HCT116 (cell line): ENCODE data around the gene DLG2. TPM values are rescaled to one million over a fixed set of nuclear protein-coding genes. Genes with fewer than 3 reads are reported as not detected.

Experiments used
- ATAC-seq: fragments of 200-7000 bp; cut with Tn5 transposase; 2 replicates; pipeline ENCODE4 v1.9.1; 2020; ENCODE audit warnings: mild to moderate bottlenecking, moderate library complexity
- BruUV-seq: library from RNA; stranded (reverse); fragments of 400-500 nt; replicated peaks from 2 replicates; lab custom pipeline; 2021; lab: Mats Ljungman, UMichigan
- CTCF ChIA-PET: fragments of 300-600 bp; sonication (Branson Sonifier 250); formaldehyde crosslinking; loops from one replicate; lab custom pipeline; 2021; ENCODE audit warnings: antibody characterized with exemption; lab: Charles Lee
- POLR2A ChIA-PET: fragments of 300-600, 350-600 bp; sonication (Branson Sonifier 250); formaldehyde crosslinking; loops from one replicate; lab custom pipeline; 2021; ENCODE audit warnings: antibody characterized with exemption; lab: Charles Lee
- RAD21 ChIA-PET, 2 experiments: fragments of 300-600 bp; sonication (Branson Sonifier 250); formaldehyde crosslinking; loops; one replicate each; lab custom pipeline; 2023; ENCODE audit warnings: low total read pairs in 2 of 2; ENCODE audit not compliant: uncharacterized antibody in 2 of 2, unreplicated experiment in 2 of 2, low non-redundant PET in 1 of 2; lab: Charles Lee
- DNase-seq: peaks from one replicate; pipeline ENCODE4 v3.0.0-alpha.2; 2010; ENCODE audit warnings: low read depth, low spot score
- H2AFZ ChIP-seq: fragments of 200-600 bp; shearing (Covaris generic), sonication (generic); 2 replicates; pipeline ENCODE4 v1.6.1; 2017; ENCODE audit warnings: low read depth, mixed run types, mixed read lengths, antibody characterized with exemption, low read length; ENCODE audit not compliant: poor library complexity, severe bottlenecking
- H3K27ac ChIP-seq: 2 replicates; pipeline ENCODE4 v1.5.1; 2012; ENCODE audit warnings: low read depth, low read length
- H3K27me3 ChIP-seq: fragments of 200-600 bp; sonication (generic); 2 replicates; pipeline ENCODE4 v1.6.1; 2016; ENCODE audit warnings: mixed run types, low read length, mixed read lengths; ENCODE audit not compliant: insufficient read depth
- H3K36me3 ChIP-seq, 2 experiments: fragments of 200-500 bp in 1 of 2; fragments of 200-600 bp in 1 of 2; sonication (Bioruptor generic) in 1 of 2; sonication (generic) in 1 of 2; 2 replicates each; pipeline versions ENCODE4 v1.5.1 to v1.6.1; 2014 to 2016; ENCODE audit warnings: low read length in 2 of 2, inconsistent platforms in 1 of 2, mixed read lengths in 1 of 2, mixed run types in 1 of 2; ENCODE audit not compliant: insufficient read depth in 2 of 2, control insufficient read depth in 1 of 2
- H3K4me1 ChIP-seq, 2 experiments: fragments of 200-600 bp in 1 of 2; sonication (generic) in 1 of 2; 2 replicates each; pipeline versions ENCODE4 v1.5.1 to v1.6.1; 2012 to 2017; ENCODE audit warnings: low read length in 2 of 2, inconsistent platforms in 1 of 2, mild to moderate bottlenecking in 1 of 2, mixed read lengths in 1 of 2, mixed run types in 1 of 2, moderate library complexity in 1 of 2; ENCODE audit not compliant: insufficient read depth in 2 of 2, control insufficient read depth in 1 of 2
- H3K4me2 ChIP-seq: fragments of 200-600 bp; sonication (generic); 2 replicates; pipeline ENCODE4 v1.6.1; 2017; ENCODE audit warnings: mixed run types, low read length, mixed read lengths
- H3K4me3 ChIP-seq, 2 experiments: fragments of 200-600 bp in 1 of 2; sonication (generic) in 1 of 2; replicated peaks in 1 of 2; 2 replicates each; pipeline ENCODE4 v1.5.1; 2011 to 2016; ENCODE audit warnings: low read length in 2 of 2, control low read depth in 1 of 2, low read depth in 1 of 2, mild to moderate bottlenecking in 1 of 2, mixed read lengths in 1 of 2, mixed run types in 1 of 2
- H3K79me2 ChIP-seq: fragments of 200-600 bp; sonication (generic); 2 replicates; pipeline ENCODE4 v1.6.1; 2017; ENCODE audit warnings: mild to moderate bottlenecking, mixed run types, low read length, moderate library complexity, mixed read lengths; ENCODE audit not compliant: insufficient read depth
- H3K9ac ChIP-seq: fragments of 200-600 bp; sonication (generic); 2 replicates; pipeline ENCODE4 v1.6.1; 2016; ENCODE audit warnings: low read length, mixed read lengths
- H3K9me2 ChIP-seq: fragments of 200-600 bp; sonication (generic), shearing (Covaris generic); 2 replicates; pipeline ENCODE4 v1.6.1; 2017; ENCODE audit warnings: mixed run types, mild to moderate bottlenecking, moderate library complexity; ENCODE audit not compliant: insufficient read depth
- H3K9me3 ChIP-seq, 2 experiments: fragments of 200-500 bp in 1 of 2; fragments of 200-600 bp in 1 of 2; sonication (Bioruptor generic) in 1 of 2; sonication (generic) in 1 of 2; 2 replicates each; pipeline ENCODE4 v1.6.1; 2014 to 2017; ENCODE audit warnings: low read length in 2 of 2, mixed read lengths in 2 of 2, inconsistent platforms in 1 of 2, low read depth in 1 of 2, mild to moderate bottlenecking in 1 of 2, mixed run types in 1 of 2, moderate library complexity in 1 of 2; ENCODE audit not compliant: control insufficient read depth in 1 of 2, insufficient read depth in 1 of 2
- H4K20me1 ChIP-seq: fragments of 200-600 bp; sonication (generic), shearing (Covaris generic); 2 replicates; pipeline ENCODE4 v1.6.1; 2017; ENCODE audit warnings: mixed run types, mild to moderate bottlenecking, moderate library complexity; ENCODE audit not compliant: insufficient read depth
- CEBPB ChIP-seq: IDR thresholded peaks from 2 replicates; pipeline ENCODE4 v1.6.1; 2012; ENCODE audit warnings: low read depth
- ELF1 ChIP-seq: IDR thresholded peaks from 2 replicates; pipeline ENCODE4 v1.6.1; 2012; ENCODE audit warnings: low read depth, borderline replicate concordance
- EZH2 ChIP-seq: fragments of 200-600 bp; sonication (generic); IDR thresholded peaks from 2 replicates; pipeline ENCODE4 v1.6.1; 2017; ENCODE audit warnings: antibody characterized with exemption, mixed run types
- EZH2phosphoT487 ChIP-seq: fragments of 200-600 bp; IDR thresholded peaks from 2 replicates; pipeline ENCODE4 v1.6.1; 2018; ENCODE audit warnings: antibody characterized with exemption, borderline replicate concordance
- JUND ChIP-seq: IDR thresholded peaks from 2 replicates; pipeline ENCODE4 v1.6.1; 2012
- POLR2AphosphoS5 ChIP-seq: IDR thresholded peaks from 2 replicates; pipeline ENCODE4 v1.6.1; 2011; ENCODE audit warnings: mild to moderate bottlenecking, low read depth, low read length, moderate library complexity
- SRF ChIP-seq: IDR thresholded peaks from 2 replicates; pipeline ENCODE4 v1.6.1; 2012; ENCODE audit warnings: low read depth
- TCF7L2 ChIP-seq: IDR thresholded peaks from 2 replicates; pipeline ENCODE4 v1.7.0; 2011; ENCODE audit warnings: borderline replicate concordance, inconsistent platforms; ENCODE audit not compliant: insufficient read depth, insufficient read length; ENCODE audit errors: extremely low read depth
- YY1 ChIP-seq: IDR thresholded peaks from 2 replicates; pipeline ENCODE4 v1.6.1; 2011; ENCODE audit warnings: low read length, low read depth, moderate library complexity, mild to moderate bottlenecking; ENCODE audit not compliant: insufficient replicate concordance; ENCODE audit errors: extremely low read depth
- ZFX ChIP-seq: fragments of 450-650 bp; IDR thresholded peaks from 2 replicates; pipeline ENCODE4 v1.6.1; 2017
- intact Hi-C: fragments of 100-400 bp; cut with micrococcal nuclease; formaldehyde crosslinking; loops from 2 replicates; pipeline ENCODE4 v1.10.0; 2022
- total RNA-seq: library from RNA; stranded (reverse); gene quantifications from one replicate; pipeline ENCODE4 v1.2.1, GENCODE V29; 2021; ENCODE audit not compliant: unreplicated experiment
- TF ChIP-seq, protein P1 (sequence below): IDR thresholded peaks from 2 replicates; pipeline ENCODE4 v1.6.1; 2012; ENCODE audit warnings: low read depth
- TF ChIP-seq, protein P2 (sequence below): IDR thresholded peaks from 2 replicates; pipeline ENCODE4 v1.6.1; 2012
- TF ChIP-seq, protein P3 (sequence below): IDR thresholded peaks from 2 replicates; pipeline ENCODE4 v1.6.1; 2012

DLG2 gene
- total RNA-seq, 1 experiment from 2014 or later, result 2.4 TPM

DNA sequence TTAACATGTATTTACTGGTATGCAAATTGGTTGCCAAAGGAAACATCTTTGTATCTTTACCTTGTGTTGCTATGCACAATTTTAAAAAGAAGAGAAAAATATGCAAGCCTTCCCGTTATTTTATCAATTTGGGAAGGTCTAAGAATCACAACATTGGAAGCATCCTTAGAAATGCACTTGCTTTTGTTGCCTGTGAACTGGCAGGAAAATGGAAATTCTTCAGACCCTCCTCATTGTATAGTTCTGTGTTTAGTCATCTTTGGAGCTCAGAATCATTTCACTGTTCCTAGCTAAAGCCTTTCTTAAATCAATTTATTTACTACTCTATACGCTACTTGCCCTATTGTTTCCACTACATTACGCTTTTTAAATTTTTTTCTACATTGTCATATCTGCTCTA lies 574.5 kb downstream of the DLG2 start:
- POLR2A ChIA-PET, result no interaction called here
- RAD21 ChIA-PET, result no interaction called here
- no peak for ATAC-seq
- Histone ChIP-seq H2AFZ (no peak overlapping the region), H3K9me2 (no peaks in the 10 kb centered on the region), H3K27me3 (peaks cover 11% of the 10 kb centered on the region), H3K36me3 (no peaks in the 10 kb centered on the region), H3K9ac (no peak overlapping the region), H3K79me2 (no peaks in the 10 kb centered on the region), H4K20me1 (no peaks in the 10 kb centered on the region), H3K27ac (no peak overlapping the region), H3K4me3 (no peak overlapping the region), H3K4me1 (no peaks in the 10 kb centered on the region), H3K4me2 (no peak overlapping the region), H3K9me3 (no peaks in the 10 kb centered on the region)
- no peak for TF ChIP-seq EZH2phosphoT487
- TF ChIP-seq SRF, result no peak
- TF ChIP-seq, protein P1, sequence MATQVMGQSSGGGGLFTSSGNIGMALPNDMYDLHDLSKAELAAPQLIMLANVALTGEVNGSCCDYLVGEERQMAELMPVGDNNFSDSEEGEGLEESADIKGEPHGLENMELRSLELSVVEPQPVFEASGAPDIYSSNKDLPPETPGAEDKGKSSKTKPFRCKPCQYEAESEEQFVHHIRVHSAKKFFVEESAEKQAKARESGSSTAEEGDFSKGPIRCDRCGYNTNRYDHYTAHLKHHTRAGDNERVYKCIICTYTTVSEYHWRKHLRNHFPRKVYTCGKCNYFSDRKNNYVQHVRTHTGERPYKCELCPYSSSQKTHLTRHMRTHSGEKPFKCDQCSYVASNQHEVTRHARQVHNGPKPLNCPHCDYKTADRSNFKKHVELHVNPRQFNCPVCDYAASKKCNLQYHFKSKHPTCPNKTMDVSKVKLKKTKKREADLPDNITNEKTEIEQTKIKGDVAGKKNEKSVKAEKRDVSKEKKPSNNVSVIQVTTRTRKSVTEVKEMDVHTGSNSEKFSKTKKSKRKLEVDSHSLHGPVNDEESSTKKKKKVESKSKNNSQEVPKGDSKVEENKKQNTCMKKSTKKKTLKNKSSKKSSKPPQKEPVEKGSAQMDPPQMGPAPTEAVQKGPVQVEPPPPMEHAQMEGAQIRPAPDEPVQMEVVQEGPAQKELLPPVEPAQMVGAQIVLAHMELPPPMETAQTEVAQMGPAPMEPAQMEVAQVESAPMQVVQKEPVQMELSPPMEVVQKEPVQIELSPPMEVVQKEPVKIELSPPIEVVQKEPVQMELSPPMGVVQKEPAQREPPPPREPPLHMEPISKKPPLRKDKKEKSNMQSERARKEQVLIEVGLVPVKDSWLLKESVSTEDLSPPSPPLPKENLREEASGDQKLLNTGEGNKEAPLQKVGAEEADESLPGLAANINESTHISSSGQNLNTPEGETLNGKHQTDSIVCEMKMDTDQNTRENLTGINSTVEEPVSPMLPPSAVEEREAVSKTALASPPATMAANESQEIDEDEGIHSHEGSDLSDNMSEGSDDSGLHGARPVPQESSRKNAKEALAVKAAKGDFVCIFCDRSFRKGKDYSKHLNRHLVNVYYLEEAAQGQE, result no peak
- TF ChIP-seq, protein P2, sequence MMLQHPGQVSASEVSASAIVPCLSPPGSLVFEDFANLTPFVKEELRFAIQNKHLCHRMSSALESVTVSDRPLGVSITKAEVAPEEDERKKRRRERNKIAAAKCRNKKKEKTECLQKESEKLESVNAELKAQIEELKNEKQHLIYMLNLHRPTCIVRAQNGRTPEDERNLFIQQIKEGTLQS, result no peak
- TF ChIP-seq, protein P3, sequence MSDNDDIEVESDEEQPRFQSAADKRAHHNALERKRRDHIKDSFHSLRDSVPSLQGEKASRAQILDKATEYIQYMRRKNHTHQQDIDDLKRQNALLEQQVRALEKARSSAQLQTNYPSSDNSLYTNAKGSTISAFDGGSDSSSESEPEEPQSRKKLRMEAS, result no peak
- TF ChIP-seq TCF7L2, result no peak
- TF ChIP-seq POLR2AphosphoS5, result no peak
- no peak for TF ChIP-seq ZFX
- TF ChIP-seq ELF1, result no peak
- TF ChIP-seq CEBPB, result no peak
- TF ChIP-seq EZH2, result no peak
- no peak for TF ChIP-seq JUND
- TF ChIP-seq YY1, result no peak
- CTCF ChIA-PET, result no interaction called here
- intact Hi-C loops, result no loop called here
- DNase-seq, result no peak
- no TSS peak for BruUV-seq
